T-helper 2 cell treated with Interferon-gamma antibody and Interleukin-4, amounts not matched to agents 5 μg/mL and 100 μg/mL, for 36 hours (primary cell): ENCODE data around the gene CTSE.
A peak's percentile ranks its signal among the peaks of the same experiment; 100 is the strongest.

ENCODE experiments used
- DNase-seq: peaks from one replicate; pipeline ENCODE4 v3.0.0; 2021; ENCODE audit warnings: low spot score
- H3K27ac Mint-ChIP-seq: one replicate; pipeline ENCODE4 v1.8.0; 2021; ENCODE audit warnings: mild to moderate bottlenecking, mixed read lengths
- H3K27me3 Mint-ChIP-seq: one replicate; pipeline ENCODE4 v1.8.0; 2021; ENCODE audit warnings: low read depth, mixed read lengths
- H3K36me3 Mint-ChIP-seq: one replicate; pipeline ENCODE4 v1.8.0; 2021; ENCODE audit warnings: low read depth, mixed read lengths
- H3K4me1 Mint-ChIP-seq: one replicate; pipeline ENCODE4 v1.8.0; 2021; ENCODE audit warnings: low read depth, mixed read lengths
- H3K4me3 Mint-ChIP-seq: one replicate; pipeline ENCODE4 v1.8.0; 2022; ENCODE audit warnings: mild to moderate bottlenecking, moderate library complexity, mixed read lengths
- H3K9me3 Mint-ChIP-seq: one replicate; pipeline ENCODE4 v1.8.0; 2021; ENCODE audit warnings: mixed read lengths

Gene CTSE

DNA sequence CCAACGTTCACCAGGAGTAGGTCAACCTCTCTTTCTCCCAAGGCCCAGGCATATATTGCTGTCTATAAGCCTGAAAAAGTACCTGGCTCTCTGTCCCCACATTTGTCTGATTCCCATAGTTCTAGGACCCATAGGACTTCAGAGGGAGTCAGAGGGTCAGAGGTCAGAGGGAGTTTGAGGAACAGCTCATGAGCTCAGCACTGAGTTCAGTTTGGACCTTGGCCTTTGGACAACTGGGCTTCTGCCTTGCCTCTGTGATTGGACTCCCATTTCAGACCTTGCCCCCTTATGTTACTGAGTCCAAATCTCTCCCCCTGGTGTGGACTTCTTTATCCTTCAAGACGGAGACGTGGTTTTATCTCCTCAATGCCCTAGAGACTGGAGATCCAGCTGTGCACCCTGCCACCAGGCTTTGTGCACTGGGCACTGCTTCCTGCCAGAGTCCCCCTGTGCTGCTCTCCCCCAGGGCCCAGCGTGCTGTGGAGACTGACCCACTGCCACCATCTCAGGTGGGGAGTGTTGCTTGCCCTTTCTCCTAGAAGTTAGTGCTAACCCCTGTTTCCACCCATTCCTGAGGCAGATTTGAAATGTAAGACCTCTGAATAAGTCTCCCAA lies 3.2 kb downstream of the CTSE start:
- Mint-ChIP-seq H3K4me1 (no peaks in the 10 kb centered on the region), H3K27ac (no peak overlapping the region), H3K27me3 (peaks cover 30% of the 10 kb centered on the region), H3K36me3 (no peaks in the 10 kb centered on the region), H3K9me3 (no peaks in the 10 kb centered on the region), H3K4me3 (no peak overlapping the region)
- no peak for DNase-seq

DNA sequence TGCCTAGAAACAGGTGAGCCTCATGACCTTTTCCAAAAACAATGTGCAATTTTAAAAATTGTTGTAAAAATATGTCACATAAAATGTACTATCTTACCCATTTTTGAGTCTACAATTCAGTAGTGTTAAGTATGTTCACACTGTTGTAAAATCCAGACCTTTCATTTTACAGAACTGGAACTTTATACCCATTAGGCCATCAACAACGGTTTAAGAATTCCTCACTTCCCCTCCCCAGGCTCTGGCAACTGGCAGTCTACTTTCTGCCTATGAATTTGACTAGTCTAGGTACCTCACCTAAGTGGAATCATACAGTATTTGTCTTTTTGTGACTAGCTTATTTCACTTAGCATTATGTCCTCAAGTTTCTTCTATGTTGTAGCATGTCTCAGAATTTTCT lies 8.6 kb downstream of the CTSE start:
- Mint-ChIP-seq H3K4me1 (peaks cover 10% of the 10 kb centered on the region), H3K27ac (no peak overlapping the region), H3K27me3 (peaks cover 23% of the 10 kb centered on the region), H3K9me3 (no peaks in the 10 kb centered on the region), H3K36me3 (no peaks in the 10 kb centered on the region), H3K4me3 (no peak overlapping the region)
- DNase-seq: no peak

DNA sequence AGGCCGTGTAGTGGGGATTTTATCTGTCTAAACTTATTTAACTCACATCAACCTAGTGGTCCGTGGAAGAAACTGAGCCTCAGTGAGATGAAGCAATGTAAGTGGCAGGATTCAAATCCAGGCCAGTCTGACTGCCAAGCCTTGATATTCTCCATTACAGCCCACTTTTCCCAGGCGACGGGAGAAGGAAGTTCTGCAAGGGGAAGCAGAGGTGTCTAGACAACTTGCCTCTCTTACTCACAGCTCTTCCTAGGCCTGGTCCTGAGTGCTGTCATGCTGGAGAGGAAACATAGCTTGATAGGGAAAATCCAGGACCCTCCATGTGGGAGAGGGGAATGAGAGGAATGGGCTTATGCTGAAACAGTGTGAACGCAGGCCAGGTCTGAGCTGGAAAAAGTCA lies 9.1 kb downstream of the CTSE start:
- Mint-ChIP-seq H3K9me3 (no peaks in the 10 kb centered on the region), H3K27ac (no peak overlapping the region), H3K4me3 (no peak overlapping the region), H3K27me3 (peaks cover 23% of the 10 kb centered on the region), H3K36me3 (no peaks in the 10 kb centered on the region), H3K4me1 (peaks cover 10% of the 10 kb centered on the region)
- DNase-seq: no peak

DNA sequence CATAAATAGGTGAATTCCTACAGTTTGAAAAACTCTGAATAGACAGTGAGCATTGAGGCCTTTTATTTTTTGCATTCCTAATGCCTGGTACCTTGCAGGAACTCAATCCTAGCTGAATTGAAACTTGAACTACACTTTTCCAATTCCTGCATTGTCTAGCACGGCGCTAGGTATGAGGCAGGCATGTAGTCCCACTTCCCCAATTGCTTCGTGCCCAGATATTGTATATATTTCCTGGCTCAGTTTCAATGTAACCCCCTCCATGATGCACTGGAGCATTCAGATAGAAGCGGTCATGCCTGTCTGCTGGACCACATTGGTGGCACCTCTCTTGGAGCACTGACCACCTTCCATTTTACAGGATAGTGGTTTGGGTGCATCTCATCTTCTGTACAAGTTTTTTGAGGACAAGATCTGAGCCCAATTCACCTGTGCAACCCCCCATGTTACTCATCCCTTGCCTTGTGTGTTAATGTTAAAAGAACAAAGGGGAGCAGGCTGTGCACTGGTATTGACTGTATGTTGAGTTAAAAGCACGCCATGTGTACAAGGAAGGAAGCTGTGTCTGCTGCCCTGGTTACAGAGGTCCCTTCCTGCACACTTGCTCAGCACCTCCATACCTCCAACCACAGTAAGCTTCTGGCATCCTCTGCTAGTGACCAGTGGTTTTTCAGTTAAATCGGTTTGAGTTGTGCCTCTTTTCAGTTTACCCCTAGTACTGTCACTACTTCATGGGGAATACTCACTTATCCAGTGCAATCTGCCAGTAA lies 10.5 kb downstream of the CTSE start:
- Mint-ChIP-seq H3K27me3 (peaks cover 14% of the 10 kb centered on the region), H3K36me3 (no peaks in the 10 kb centered on the region), H3K27ac (no peak overlapping the region), H3K9me3 (no peaks in the 10 kb centered on the region), H3K4me1 (peaks cover 10% of the 10 kb centered on the region), H3K4me3 (no peak overlapping the region)
- DNase-seq: no peak

DNA sequence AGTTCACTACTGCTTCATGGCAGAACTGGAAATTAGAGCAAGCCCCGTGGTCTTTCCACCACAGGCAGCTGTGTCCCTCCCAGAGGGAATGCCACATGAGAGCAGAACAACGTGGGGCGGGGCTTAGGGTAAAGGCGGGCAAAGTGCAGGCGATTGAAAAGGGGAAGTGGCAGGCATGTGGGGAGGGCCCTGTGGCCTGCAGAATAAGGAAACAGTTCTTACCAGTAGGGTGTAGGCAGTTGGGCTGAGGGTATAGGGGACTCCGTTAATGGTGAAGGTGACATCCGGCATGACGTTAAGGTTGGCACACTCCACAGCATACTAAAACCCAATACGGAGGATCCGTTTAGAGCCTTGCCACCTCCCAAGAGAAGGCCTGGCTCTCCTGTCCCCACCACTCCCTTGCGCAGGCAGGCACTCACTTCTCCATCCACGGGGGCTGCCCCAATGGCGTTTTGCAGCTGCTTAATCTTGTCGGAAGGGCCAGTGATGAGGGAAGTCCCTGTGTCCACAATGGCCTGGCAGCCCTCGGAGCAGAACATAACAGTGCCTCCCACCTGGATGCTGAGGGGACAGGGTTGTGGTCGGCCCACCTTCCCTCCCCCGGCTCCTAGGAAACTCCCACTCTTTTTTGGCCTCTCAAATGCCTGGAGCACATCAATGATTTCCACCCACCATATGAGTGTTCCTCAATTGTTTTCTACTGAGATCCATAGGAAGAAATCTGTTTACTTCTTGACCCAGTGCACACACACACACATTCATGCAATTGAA lies 11.4 kb downstream of the CTSE start:
- DNase-seq: peak; percentile 10
- Mint-ChIP-seq H3K9me3 (no peaks in the 10 kb centered on the region), H3K36me3 (no peaks in the 10 kb centered on the region), H3K27ac (no peak overlapping the region), H3K4me1 (peaks cover 10% of the 10 kb centered on the region), H3K27me3 (peaks cover 7% of the 10 kb centered on the region), H3K4me3 (no peak overlapping the region)

DNA sequence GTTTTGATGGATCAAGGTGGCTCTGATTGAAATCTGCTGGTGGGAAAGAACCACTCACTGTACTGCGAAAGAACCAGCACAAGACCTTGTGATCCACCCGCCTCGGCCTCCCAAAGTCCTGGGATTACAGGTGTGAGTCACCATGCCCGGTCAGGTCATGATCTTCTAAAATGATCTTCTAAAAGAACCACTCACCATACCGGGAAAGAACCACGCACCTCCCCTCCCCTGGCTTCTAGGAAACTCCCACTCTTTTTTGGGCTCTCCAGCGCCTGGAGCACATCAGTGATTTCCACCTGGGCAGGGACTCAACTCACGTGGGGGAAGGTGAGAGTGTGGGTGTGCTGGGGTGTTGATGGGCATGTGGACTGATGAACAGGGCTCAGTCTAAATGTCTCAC lies 12.6 kb downstream of the CTSE start:
- Mint-ChIP-seq H3K27me3 (peaks cover 5% of the 10 kb centered on the region), H3K4me1 (peaks cover 10% of the 10 kb centered on the region), H3K36me3 (no peaks in the 10 kb centered on the region), H3K4me3 (no peak overlapping the region), H3K9me3 (no peaks in the 10 kb centered on the region), H3K27ac (no peak overlapping the region)
- DNase-seq: peak; percentile 23

DNA sequence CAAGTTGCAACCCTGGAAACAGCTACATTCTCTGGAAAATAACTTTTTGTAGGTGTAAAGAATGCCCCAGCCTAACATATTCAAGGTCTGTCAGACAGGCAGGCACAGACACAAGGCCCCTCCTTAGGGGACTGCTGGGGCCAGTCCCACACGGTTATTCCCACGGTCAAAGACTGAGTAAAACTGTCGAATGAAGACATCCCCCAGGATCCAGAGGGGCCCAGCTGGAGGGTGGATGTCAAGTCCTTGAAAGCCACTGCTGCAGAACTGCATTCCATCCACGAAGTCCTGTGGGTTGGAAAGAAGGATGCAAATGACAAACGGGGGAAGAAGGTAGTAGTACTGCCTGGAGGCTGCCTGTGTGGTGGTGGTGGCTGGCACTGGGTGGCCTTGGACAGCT lies 13.6 kb downstream of the CTSE start:
- Mint-ChIP-seq H3K27me3 (peaks cover 6% of the 10 kb centered on the region), H3K36me3 (no peaks in the 10 kb centered on the region), H3K4me3 (no peak overlapping the region), H3K9me3 (no peaks in the 10 kb centered on the region), H3K4me1 (peaks cover 10% of the 10 kb centered on the region), H3K27ac (no peak overlapping the region)
- DNase-seq: no peak

DNA sequence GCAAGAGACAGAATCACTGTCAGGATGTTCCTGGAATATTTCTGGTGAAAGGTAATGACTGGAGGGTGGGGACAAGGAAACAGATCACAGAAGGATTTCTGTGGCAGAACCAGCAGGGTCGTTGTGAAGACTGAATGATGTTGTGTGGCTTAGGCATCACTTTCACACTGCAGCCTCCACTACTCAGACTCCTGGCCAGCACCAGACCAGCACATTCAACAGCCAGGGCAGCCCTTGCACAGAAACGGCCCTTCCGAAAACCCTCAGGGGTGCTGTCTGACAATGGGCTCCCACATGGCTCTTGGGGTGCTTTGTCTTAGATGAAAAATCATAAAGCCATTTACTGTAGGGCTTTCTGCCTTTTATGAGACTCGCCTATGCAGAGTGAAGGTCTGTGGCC lies 16.7 kb downstream of the CTSE start:
- Mint-ChIP-seq H3K27me3 (peaks cover 6% of the 10 kb centered on the region), H3K36me3 (no peaks in the 10 kb centered on the region), H3K4me3 (no peak overlapping the region), H3K9me3 (no peaks in the 10 kb centered on the region), H3K4me1 (peaks cover 10% of the 10 kb centered on the region), H3K27ac (no peak overlapping the region)
- no peak for DNase-seq

DNA sequence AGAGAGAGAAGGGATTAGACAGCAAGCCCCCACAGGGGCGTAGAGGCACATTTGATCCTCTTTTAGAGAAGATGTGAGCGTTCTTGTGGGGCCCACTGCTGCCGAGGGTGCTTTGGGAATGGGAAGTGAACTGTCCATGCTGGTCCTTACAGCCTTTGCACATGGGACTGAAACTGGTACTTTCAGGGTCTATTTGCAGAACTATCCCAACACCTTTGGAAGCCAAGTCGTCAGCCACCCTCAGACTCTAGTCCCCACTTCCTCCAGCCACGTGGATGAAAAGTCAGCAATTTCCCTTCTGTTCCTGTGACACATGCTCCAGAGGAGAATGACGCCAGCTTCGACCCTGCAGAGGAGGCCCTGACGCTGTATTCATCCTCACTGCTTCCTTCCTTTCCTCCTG lies 17.9 kb downstream of the CTSE start:
- no peak overlapping the region for H3K27ac Mint-ChIP-seq
- DNase-seq: no peak

DNA sequence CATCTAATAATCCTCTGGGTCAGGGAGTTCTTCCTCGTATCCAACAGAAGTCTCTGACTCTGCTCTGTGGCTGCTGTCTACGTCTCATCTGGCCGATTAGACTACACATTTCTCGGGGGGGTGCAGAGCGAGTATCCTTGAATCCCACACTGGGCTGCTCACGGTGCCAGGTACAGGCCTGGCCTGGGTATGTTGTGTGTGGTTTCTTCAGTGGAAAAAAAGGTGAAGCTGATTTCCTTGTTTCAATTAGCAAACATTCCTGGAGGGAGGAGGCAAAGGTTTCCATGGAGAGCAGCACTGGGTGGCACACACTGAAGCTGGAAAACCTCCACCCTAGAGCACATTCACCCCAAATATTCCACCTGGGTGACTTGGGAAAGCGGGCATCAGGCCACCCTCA lies 18.5 kb downstream of the CTSE start:
- Mint-ChIP-seq H3K4me1 (peaks cover 3% of the 10 kb centered on the region), H3K36me3 (no peaks in the 10 kb centered on the region), H3K9me3 (no peaks in the 10 kb centered on the region), H3K27me3 (peaks cover 4% of the 10 kb centered on the region), H3K4me3 (no peak overlapping the region), H3K27ac (no peak overlapping the region)
- DNase-seq: no peak

More for the DNA sequence above, 17.9 kb downstream of the CTSE start:
- Mint-ChIP-seq H3K4me1 (peaks cover 3% of the 10 kb centered on the region), H3K27me3 (peaks cover 5% of the 10 kb centered on the region), H3K4me3 (no peak overlapping the region), H3K9me3 (no peaks in the 10 kb centered on the region), H3K36me3 (no peaks in the 10 kb centered on the region)

DNA sequence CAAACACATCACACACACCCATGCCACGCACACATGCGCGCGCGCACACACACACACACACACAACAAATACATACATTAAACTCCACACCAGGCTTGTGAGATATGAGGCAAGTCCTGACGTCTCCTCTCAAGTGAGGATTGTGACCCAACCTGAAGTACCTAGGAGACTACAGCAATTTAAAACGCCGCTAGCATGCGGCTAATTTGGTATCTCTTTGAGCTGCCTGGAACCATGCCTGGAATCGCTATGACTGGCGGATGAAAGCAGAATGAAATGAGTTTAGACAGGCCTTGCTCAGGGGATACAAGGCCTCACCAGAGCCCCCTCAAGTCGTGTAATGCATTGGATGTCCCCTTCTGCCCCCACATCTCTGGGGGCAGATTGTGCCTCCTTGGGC lies 18.9 kb downstream of the CTSE start:
- Mint-ChIP-seq H3K4me1 (peaks cover 3% of the 10 kb centered on the region), H3K36me3 (no peaks in the 10 kb centered on the region), H3K4me3 (no peak overlapping the region), H3K27ac (no peak overlapping the region), H3K9me3 (no peaks in the 10 kb centered on the region), H3K27me3 (peaks cover 4% of the 10 kb centered on the region)
- no peak for DNase-seq

DNA sequence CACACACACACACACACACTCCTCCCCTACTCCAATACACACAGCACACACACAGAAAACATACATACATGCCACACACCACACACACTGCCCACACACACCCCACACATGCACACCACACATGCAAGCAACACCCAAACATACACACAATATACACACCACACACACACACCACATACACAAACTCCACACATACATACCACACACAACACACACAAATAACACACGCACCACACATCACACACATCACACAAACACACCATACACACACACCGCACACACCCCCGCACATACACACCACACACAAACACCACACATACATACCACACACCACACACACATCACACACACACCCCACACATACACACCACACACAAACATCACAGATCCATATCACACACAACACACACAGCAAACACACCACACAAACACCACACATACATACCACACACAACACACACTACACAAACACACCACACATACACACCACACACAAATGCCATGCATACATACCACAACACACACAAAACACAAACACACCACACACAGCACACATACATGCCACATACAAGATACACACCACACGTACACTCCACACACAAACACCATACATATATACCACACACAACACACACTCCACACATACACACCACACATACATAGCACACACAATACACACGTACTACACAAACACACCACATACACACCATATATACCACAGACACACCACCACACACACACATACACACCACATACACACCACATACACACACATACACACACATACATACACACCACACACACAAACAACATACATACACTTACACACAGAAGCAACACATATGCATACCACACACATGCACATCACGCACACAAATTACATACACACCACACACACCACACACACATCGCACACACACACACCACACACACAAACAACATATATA lies 19.6 kb downstream of the CTSE start:
- Mint-ChIP-seq H3K4me1 (peaks cover 3% of the 10 kb centered on the region), H3K27me3 (peaks cover 4% of the 10 kb centered on the region)
- no peak for DNase-seq

DNA sequence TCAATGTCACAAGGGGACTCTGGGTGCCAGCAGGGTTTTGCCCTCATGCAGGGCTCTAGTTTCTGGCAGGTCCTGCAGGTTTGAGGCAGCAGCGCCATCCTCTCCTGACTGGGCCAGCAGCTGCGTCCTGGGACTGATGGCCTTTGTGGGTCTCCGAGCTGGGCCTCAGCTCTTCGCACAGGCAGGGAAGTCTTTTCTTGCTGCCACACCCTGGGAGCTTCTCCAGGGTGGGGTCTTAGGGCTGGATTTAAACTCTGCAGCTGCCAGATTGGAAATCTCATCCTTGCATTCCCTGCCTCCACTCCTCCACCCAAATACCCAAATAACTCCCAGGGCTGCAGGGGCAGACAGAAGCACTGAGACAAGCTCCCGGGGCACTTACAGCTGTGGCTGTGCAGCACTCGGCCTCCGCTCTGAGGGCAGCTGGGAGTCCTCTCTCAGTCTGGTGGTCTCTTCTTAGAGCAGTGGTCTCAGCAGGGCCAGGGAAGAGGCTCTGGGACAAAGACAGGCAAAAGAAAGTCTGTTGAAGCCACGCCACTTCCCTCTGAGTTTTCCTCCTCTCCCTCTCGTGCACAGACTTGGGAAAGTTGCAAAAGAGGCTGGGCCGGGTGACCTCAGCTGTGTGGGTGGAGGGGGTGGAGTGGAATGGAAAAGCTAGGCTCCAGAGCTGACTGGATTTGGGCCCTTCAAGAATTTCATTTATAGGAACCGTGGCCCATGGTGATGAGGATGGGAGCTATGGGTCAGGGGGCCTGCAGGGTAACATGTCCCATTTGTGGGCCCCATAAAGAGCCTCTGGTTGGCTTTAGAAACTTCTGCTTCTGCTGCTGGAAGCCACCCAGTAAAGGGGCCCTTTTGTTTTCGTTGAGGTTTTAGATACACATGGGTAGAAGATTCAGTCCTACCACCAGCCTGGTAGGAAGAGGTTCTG lies 20.6 kb downstream of the CTSE start, which contains the start of gene RAB7B:
TSS of gene RAB7B (minus strand) at position 525 of the 931 bp plus-strand sequence. CDS start 9,260 bp downstream, outside the sequence.
- H3K27me3 Mint-ChIP-seq: peaks cover 4% of the 10 kb centered on the region
- H3K36me3 Mint-ChIP-seq: no peaks in the 10 kb centered on the region
- no peak within 1 kb of the TSS for H3K4me3 Mint-ChIP-seq
- no peak within 1 kb of the TSS for H3K27ac Mint-ChIP-seq
- H3K4me1 Mint-ChIP-seq: peaks cover 3% of the 10 kb centered on the region
- DNase-seq: no peak
- no peaks in the 10 kb centered on the region for H3K9me3 Mint-ChIP-seq

More for the DNA sequence above, 19.6 kb downstream of the CTSE start:
- Mint-ChIP-seq H3K27ac (no peak overlapping the region), H3K36me3 (no peaks in the 10 kb centered on the region), H3K4me3 (no peak overlapping the region), H3K9me3 (no peaks in the 10 kb centered on the region)
